Activated CD4-positive, alpha-beta T cell treated with anti-CD3 and anti-CD28 coated beads, Interleukin-10, Interleukin-2, amounts not matched to agents 100 ng/mL and 50 ng/mL, durations not matched to agents 16 hours and 8 hours (primary cell): Measurements from ENCODE around the gene CENPC.
"Not testable (repeated sequence)": the region's sequence is repeated elsewhere in the genome, so short reads cannot be mapped to it uniquely, and the experiment has no call there.

Experiments used
- DNase-seq: peaks from one replicate; pipeline ENCODE4 v3.0.0-alpha.2; 2020

Gene CENPC

GRCh38 chr4:67550857-67551256 is 5.6 kb upstream of the CENPC start:
- DNase-seq, result no peak

DNA sequence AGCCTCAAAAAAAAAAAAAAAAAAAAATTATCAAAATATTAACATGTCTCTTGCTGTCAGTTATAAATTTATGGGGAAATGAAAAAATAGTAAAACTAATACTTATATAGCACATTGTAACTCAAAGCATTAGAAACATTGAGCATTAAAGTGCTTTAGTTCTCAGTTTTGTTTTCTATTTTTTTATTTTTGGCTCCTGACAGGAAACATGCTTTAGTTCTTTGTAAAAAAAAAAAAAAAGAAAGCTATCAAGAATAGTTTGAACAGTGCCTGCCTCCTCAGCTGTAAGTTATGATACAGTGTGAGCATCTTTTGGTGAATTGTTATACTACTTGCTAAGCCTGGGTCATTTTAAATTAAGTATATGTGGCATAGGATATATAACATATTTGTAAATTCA is 5.1 kb upstream of the CENPC start:
- DNase-seq, result no peak

DNA sequence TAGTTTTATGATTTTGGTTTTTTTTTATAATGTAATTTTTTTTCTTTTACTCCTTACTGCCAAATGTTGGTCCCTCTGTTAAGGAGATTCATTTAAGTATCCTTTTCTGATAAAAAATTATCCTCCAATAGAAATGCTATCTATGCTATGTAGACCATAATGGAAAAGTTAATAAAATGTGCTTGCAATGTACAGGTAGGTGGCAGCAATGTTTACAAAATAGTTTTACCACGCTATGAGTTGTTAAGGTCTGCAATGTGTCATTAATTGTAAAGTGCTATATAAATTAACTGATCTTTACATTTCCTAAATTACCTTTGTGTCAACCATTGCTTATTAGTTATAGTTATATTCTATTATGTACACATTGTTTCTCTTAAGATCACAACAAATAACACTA is 3.8 kb upstream of the CENPC start:
- DNase-seq, result peak; percentile 44

DNA sequence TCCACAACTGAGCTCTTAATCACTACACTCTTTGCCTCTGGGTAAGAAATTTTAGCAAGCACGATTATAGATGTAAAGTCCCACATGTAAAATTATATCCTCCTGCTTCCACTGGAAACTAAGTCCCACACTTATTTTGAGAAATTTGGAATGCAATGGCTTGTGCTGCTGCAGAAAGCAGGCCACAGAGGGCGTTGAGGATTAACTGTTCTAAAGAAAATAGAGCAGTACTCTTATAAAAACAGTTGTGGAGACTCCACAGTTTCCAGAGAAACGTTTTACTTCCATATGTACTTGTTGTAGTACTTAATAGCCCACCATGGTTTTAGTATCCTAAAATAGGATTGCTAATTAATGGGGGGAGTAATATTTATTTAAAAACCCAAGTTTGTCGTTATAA is 1.7 kb upstream of the CENPC start:
- no peak for DNase-seq

DNA sequence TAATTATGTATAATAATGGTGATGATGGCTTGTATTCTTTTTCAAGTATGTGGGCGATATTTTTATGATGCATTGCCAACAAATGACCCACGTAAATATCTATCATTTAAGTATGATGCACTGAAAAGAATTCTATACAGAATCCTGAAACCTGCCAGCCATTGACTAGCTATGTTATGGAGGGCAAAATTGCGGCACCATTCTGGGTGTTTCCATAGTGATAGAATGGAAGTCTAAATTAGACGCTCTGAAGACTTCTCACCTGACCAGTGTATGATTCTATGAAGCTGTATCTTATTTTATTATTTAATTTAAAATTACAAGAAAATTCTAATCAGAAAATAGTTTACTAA is 677 bp upstream of the CENPC start:
- no peak for DNase-seq

DNA sequence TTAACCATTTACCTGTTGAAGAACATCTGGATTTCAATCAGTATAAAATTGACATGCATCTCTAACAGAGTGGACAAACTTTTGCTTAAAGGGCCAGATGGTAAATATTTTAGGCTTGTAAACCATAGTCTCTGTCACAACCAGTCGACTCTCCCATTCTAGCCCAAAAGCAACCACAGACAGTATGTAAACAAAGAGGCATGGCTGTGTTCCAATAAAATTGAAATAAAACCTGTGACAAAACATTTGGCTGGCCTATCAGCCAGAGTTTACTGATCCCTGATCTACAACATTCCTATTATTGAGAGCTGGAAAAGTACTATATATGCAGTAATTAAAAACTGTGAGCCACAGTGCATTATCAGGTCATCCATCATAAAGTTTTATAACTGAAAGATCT is 3.2 kb downstream of the CENPC start:
- DNase-seq, result no peak

GRCh38 chr4:67539830-67540229 is 5.5 kb downstream of the CENPC start:
- no peak for DNase-seq

GRCh38 chr4:67535280-67535840 is 9.9 kb downstream of the CENPC start:
- DNase-seq, result no peak

- no peak for DNase-seq
Observed at GRCh38 chr4:67533112-67533511, 12.2 kb downstream of the CENPC start.

DNA sequence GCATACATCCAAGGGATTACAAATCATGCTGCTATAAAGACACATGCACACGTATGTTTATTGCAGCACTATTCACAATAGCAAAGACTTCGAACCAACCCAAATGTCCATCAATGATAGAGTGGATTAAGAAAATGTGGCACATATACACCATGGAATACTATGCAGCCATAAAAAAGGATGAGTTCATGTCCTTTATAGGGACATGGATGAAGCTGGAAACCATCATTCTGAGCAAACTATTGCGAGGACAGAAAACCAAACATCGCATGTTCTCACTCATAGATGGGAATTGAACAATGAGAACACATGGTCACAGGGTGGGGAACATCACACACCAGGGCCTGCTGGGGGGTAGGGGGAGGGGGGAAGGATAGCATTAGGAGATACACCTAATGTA is 12.9 kb downstream of the CENPC start:
- DNase-seq, result not testable (repeated sequence)

DNA sequence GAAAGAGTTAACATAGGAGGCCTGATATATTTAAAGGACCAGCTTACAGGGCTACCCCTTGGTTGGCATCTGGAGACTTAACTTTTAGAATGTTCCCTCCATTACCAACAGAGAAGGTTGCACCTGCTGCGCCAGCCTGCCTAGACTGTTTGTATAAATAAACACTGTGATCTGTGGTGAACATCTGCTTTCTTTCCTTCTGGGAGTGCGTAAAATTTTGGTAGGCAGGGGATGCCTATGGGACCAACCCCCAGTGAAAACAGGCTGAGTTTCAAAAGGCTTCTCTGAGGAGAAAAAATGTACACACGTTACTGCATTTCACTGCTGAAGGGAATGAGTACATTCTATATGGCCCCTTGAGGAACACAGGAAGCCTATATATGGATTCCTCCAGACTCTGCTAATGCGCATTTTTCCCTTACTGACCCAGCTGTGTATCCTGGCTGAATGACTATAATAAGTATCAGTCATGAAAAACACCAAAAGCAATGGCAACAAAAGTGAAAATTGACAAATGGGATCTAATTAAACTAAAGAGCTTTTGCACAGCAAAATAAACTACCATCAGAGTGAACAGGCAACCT is 13.8 kb downstream of the CENPC start:
- no peak for DNase-seq

- DNase-seq, result not testable (repeated sequence)
Observed at GRCh38 chr4:67524140-67524539, 21.2 kb downstream of the CENPC start.

GRCh38 chr4:67522851-67523671 is 22.2 kb downstream of the CENPC start:
- peak; percentile 63 for DNase-seq

DNA sequence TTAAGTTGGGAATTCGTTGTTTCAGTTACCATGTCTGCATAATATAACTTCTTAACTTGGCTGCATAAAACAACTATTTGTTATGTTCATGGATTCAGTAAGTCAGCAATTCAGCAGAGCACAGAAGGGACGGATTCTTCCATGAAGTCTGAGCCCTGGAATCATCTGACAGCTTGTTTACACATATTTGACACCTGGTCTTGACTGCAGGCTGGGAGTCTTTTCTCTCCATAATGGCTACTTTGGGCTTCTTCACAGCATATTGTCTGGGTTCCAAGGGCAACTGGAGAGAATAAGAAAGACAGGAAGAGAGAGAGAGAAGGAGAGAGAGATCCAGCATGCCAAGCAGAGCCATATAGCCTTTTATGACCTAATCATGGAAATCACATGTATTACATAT is 23.1 kb downstream of the CENPC start:
- DNase-seq, result no peak

GRCh38 chr4:67521506-67521905 is 23.8 kb downstream of the CENPC start:
- DNase-seq, result peak; percentile 53

- no peak for DNase-seq
Observed at GRCh38 chr4:67520141-67520540, 25.2 kb downstream of the CENPC start.

- no peak for DNase-seq
Observed at GRCh38 chr4:67512501-67512900, 32.8 kb downstream of the CENPC start.

GRCh38 chr4:67500373-67500772 is 44.9 kb downstream of the CENPC start:
- DNase-seq, result no peak

DNA sequence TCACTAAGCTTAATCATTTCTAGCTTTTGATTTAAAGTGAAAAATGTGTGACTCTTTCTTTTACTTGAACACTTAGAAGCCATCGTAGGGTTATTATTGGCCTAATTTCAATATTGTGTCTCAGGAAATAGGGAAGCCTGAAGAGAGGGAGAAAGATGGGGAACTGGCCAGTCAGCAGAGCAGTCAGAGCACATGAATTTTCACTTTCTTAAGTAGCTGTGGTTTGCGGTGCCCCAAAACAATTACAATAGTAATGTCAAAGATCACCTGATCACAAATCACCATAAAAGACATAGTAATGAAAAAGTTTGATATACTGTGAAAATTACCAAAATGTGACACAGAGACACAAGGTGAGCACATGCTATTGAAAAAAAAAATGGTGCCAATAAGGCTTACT is 45.5 kb downstream of the CENPC start:
- no peak for DNase-seq

DNA sequence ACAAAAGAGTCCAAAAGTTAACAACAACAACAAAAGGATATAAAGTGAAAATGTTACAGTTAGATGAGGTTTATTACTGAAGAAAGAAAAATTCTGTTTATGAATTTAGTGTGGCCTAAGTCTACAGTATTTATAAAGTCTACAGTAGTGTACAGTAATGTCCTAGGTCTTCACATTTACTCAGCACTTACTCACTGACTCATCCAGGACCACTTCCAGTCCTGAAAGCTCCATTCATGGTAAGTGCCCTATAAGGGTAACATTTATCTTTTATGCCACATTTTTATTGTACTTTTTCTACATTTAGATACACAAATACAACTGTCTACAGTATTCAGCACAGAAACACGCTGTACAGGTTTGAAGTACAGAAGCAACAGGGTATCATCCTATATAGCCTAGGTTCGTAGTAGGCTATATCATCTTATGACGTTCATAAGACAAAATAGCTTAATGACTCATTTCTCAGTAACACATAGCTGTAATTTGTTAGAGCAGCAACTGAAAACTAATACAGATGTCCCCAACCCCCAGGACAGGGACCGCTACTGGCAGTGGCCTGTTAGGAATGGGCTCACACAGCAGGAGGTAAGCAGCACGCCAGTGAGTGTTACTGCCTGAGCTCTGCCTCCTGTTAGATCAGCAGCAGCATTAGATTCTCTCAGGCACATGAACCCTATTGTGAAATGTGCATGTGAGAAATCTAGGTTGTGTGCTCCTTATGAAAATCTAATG is 61.3 kb downstream of the CENPC start:
- DNase-seq, result peak; percentile 46

DNA sequence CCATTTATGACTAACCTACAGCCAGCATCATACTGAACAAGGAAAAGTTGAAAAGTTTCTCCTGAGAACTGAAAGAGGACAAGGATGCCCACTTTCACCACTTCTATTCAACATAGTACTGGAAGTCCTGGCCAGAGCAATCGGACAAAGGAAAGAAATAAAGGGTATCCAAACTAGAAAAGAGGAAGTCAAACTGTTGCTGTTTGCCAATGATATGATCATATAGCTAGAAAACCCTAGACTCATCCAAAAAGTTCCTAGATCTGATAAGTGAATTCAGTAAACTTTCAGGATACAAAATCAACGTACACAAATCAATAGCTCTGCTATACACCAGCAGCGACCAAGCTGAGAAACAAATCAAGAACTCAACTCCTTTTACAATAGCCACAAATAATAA is 64.5 kb downstream of the CENPC start:
- no peak for DNase-seq

- DNase-seq, result peak; percentile 59
Observed at GRCh38 chr4:67475155-67475554, 70.1 kb downstream of the CENPC start.

GRCh38 chr4:67470871-67471270 is 74.4 kb downstream of the CENPC start:
- DNase-seq, result no peak

GRCh38 chr4:67468830-67469229 is 76.5 kb downstream of the CENPC start:
- no peak for DNase-seq
